ENCODE measurements around the gene CSNK2A2. TPM values are rescaled to one million over a fixed set of nuclear protein-coding genes. Genes with fewer than 3 reads are reported as not detected.

Gene CSNK2A2
- total RNA-seq, 1 experiment from 2014 or later, result 25.7 TPM

DNA sequence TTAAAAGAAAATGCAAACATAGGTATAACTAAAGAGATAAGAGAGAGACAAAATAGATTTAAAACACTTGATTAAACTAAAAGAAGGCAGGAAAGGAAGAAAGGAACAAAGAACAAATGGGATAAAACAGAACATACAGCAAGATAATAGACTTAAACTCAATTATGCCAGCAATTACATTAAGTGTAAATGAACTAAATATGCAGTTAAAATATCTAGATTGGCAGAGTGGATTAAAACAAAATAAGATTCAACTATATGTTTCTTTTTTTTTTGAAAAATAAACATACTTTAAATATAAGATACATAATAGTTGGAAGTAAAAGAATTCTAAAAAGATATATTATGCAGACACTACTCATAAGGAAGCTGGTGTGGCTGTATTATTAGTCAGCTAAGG lies 59.1 kb downstream of the CSNK2A2 start:
- H3K4me3 ChIP-seq (ENCODE audit: insufficient read depth, low read depth, low read length), result no peak overlapping the region
- DNase-seq, result no peak
- H3K36me3 ChIP-seq (replicated peaks; ENCODE audit: control insufficient read depth, insufficient read depth, low read length), result no peaks in the 10 kb centered on the region
- no peaks in the 10 kb centered on the region for H3K27me3 ChIP-seq (ENCODE audit: control insufficient read depth, insufficient read depth, low read length)

GRCh38 chr16:58137581-58137980 lies 60.3 kb downstream of the CSNK2A2 start:
- no peak for DNase-seq
- Histone ChIP-seq H3K27me3 (ENCODE audit: control insufficient read depth, insufficient read depth, low read length) (no peaks in the 10 kb centered on the region), H3K4me3 (ENCODE audit: insufficient read depth, low read depth, low read length) (no peak overlapping the region)

GRCh38 chr16:58129097-58129936 lies 68.6 kb downstream of the CSNK2A2 start, which contains the start of gene CFAP20:
CFAP20 (minus strand) TSS chr16:58129381; CDS start chr16:58129115, 266 bp downstream.
- DNase-seq, result peak; percentile 96
- H3K4me3 ChIP-seq (ENCODE audit: insufficient read depth, low read depth, low read length), result peak within 1 kb of the TSS; percentile 95
- no peaks in the 10 kb centered on the region for H3K36me3 ChIP-seq (replicated peaks; ENCODE audit: control insufficient read depth, insufficient read depth, low read length)
- no peaks in the 10 kb centered on the region for H3K27me3 ChIP-seq (ENCODE audit: control insufficient read depth, insufficient read depth, low read length)

More at GRCh38 chr16:58137581-58137980, 60.3 kb downstream of the CSNK2A2 start:
- no peaks in the 10 kb centered on the region for H3K36me3 ChIP-seq (replicated peaks; ENCODE audit: control insufficient read depth, insufficient read depth, low read length)

DNA sequence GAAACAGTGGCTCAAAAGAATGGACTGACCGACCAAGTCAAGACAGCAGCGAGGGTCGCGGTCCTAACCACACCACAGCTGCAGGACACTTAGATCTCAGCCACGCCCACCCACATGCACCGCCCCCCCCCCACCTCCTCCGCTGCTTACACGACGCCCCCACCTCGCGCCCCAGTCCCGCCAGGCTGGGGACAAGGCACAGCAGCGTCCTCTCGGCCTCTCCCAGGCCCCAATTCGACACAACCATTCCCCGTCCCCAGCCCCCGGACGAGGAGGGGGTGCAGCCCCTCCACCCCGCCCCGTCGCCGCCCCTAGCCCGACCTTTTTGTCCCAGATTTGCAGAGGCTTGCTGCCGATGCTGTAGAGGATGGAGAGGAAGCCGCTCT lies 69.2 kb downstream of the CSNK2A2 start:
- Histone ChIP-seq H3K36me3 (replicated peaks; ENCODE audit: control insufficient read depth, insufficient read depth, low read length) (no peaks in the 10 kb centered on the region), H3K27me3 (ENCODE audit: control insufficient read depth, insufficient read depth, low read length) (no peaks in the 10 kb centered on the region), H3K4me3 (ENCODE audit: insufficient read depth, low read depth, low read length) (peak overlapping the region; percentile 95)
- peak; percentile 79 for DNase-seq

GRCh38 chr16:58128181-58128631 lies 69.7 kb downstream of the CSNK2A2 start:
- no peak for DNase-seq
- Histone ChIP-seq H3K36me3 (replicated peaks; ENCODE audit: control insufficient read depth, insufficient read depth, low read length) (no peaks in the 10 kb centered on the region), H3K4me3 (ENCODE audit: insufficient read depth, low read depth, low read length) (peak overlapping the region; percentile 95), H3K27me3 (ENCODE audit: control insufficient read depth, insufficient read depth, low read length) (no peaks in the 10 kb centered on the region)

DNA sequence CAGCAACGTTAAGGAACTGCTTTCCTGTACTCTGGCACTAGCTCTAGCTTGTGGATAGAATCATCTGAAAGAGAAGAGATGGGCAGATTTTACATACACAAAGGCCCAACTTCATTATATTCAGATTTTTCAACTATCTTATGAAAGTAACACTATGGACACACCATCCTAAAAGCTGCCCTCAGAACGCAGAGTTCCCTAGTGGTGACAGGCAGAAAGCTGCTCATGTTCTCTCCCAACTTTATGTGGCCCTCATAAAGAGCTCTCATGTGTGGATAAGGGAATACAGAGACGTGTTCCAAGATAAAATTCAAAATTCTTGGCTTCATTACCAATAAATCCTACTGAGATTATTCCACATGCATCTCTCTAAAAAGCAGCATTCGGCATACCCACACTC lies 70.3 kb downstream of the CSNK2A2 start:
- no peak overlapping the region; the same call in 1 of the 2 replicates for H3K4me3 ChIP-seq (ENCODE audit: insufficient read depth, low read depth, low read length)
- no peak for DNase-seq
- H3K27me3 ChIP-seq (ENCODE audit: control insufficient read depth, insufficient read depth, low read length), result no peaks in the 10 kb centered on the region
- no peaks in the 10 kb centered on the region for H3K36me3 ChIP-seq (replicated peaks; ENCODE audit: control insufficient read depth, insufficient read depth, low read length)

- Histone ChIP-seq H3K36me3 (replicated peaks; ENCODE audit: control insufficient read depth, insufficient read depth, low read length) (no peaks in the 10 kb centered on the region), H3K4me3 (ENCODE audit: insufficient read depth, low read depth, low read length) (no peak overlapping the region), H3K27me3 (ENCODE audit: control insufficient read depth, insufficient read depth, low read length) (no peaks in the 10 kb centered on the region)
- DNase-seq, result no peak
These were observed 70.8 kb downstream of the CSNK2A2 start for GRCh38 chr16:58127033-58127556.

GRCh38 chr16:58126451-58126961 lies 71.4 kb downstream of the CSNK2A2 start:
- DNase-seq, result no peak
- H3K27me3 ChIP-seq (ENCODE audit: control insufficient read depth, insufficient read depth, low read length), result no peaks in the 10 kb centered on the region
- H3K4me3 ChIP-seq (ENCODE audit: insufficient read depth, low read depth, low read length), result no peak overlapping the region
- H3K36me3 ChIP-seq (replicated peaks; ENCODE audit: control insufficient read depth, insufficient read depth, low read length), result no peaks in the 10 kb centered on the region

DNA sequence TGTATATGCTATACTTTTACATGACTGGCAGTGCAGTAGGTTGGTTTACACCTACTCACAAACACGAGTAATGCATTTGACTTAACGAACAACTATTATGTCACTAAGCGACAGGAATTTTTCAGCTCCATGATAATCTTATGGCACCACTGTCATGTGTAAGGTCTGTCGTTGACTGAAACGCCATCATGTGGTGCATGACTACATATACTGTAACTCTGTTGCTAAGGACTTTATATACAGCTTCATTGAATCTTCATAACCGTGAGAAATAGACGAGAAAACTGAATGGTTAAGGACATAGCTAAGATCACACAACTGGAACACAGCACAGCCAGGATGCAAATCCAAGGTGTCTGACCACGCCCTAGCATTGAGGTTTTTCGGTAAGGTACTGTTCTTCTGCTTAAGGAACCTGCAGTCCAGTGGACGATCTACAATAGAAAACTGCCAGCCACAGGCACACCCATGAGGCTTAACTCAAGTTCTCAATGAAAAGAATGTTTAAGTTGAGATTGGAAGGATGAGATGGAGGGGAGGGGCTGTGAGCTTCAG lies 72.0 kb downstream of the CSNK2A2 start:
- no peak overlapping the region for H3K4me3 ChIP-seq (ENCODE audit: insufficient read depth, low read depth, low read length)

GRCh38 chr16:58125041-58125440 lies 72.9 kb downstream of the CSNK2A2 start:
- H3K27me3 ChIP-seq (ENCODE audit: control insufficient read depth, insufficient read depth, low read length), result no peaks in the 10 kb centered on the region
- no peaks in the 10 kb centered on the region for H3K36me3 ChIP-seq (replicated peaks; ENCODE audit: control insufficient read depth, insufficient read depth, low read length)

More for the DNA sequence above, 72.0 kb downstream of the CSNK2A2 start:
- no peaks in the 10 kb centered on the region for H3K27me3 ChIP-seq (ENCODE audit: control insufficient read depth, insufficient read depth, low read length)
- no peaks in the 10 kb centered on the region for H3K36me3 ChIP-seq (replicated peaks; ENCODE audit: control insufficient read depth, insufficient read depth, low read length)
- DNase-seq, result no peak

DNA sequence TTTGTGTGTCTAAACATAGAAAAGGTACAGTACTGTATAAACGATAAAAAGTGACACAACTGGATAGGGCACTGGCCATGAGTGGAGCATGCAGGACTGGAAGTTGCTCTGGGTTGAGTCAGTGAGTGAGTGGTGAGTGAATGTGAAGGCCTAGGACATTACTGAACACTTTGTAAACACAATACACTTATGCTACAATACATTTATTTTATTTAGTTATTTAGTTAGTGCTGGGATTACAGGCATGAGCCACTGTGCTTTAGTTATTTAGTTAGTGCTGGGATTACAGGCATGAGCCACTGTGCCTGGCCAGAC lies 73.3 kb downstream of the CSNK2A2 start:
- Histone ChIP-seq H3K4me3 (ENCODE audit: insufficient read depth, low read depth, low read length) (no peak overlapping the region), H3K27me3 (ENCODE audit: control insufficient read depth, insufficient read depth, low read length) (no peaks in the 10 kb centered on the region), H3K36me3 (replicated peaks; ENCODE audit: control insufficient read depth, insufficient read depth, low read length) (no peaks in the 10 kb centered on the region)
- no peak for DNase-seq

More at GRCh38 chr16:58125041-58125440, 72.9 kb downstream of the CSNK2A2 start:
- H3K4me3 ChIP-seq (ENCODE audit: insufficient read depth, low read depth, low read length), result no peak overlapping the region
- DNase-seq, result no peak

DNA sequence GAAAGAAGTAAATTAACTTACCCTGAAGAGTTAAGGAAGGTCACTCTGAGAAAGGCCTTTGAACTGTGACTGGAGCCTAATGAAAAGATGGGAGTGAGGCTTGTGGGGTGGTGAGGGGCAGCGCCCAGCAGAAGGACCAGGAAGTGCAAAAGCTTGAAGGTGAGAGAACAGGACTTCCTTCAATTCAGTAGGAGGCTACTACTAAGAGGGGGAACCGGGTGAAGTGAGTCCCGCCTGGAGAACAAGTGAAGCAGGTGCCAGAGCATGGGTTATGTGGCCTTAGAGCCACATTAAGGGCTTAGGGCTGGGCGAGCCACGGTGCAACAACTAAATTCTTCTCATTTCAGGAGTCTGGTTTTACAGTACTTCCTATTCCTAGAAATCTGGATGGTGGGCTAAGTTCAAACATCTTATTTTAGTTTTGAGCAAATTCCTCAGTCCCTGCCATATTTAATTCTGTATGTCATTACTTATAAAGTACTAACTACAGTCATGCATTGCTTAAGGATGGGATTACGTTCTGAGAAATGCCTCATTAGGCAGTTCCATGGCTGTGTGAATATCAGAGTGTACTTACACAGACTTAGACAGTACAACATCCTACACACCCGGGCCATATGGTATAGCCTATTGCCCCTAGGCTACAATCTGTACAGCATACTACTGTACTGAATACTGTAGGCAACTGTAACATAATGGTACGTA lies 73.9 kb downstream of the CSNK2A2 start:
- Histone ChIP-seq H3K4me3 (ENCODE audit: insufficient read depth, low read depth, low read length) (no peak overlapping the region), H3K36me3 (replicated peaks; ENCODE audit: control insufficient read depth, insufficient read depth, low read length) (no peaks in the 10 kb centered on the region), H3K27me3 (ENCODE audit: control insufficient read depth, insufficient read depth, low read length) (no peaks in the 10 kb centered on the region)
- no peak for DNase-seq

DNA sequence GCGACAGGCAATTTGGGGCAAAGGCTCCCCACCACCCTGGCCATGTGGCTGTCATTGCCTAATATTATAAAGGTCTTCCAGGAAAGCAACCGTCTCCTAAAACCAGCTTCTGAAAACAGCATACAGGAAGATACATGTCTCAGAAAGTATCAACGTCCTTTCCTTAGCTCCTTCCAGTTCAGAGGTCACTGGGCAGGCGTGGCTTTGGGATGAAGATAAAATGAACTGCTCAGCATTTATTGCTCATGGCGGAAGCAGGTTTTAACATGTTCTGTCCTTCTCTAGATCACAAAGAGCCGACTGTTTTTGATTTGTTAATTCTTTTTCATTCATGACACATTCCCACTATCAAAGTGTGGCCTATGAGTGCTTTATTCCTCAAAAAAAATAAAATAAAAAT lies 76.8 kb downstream of the CSNK2A2 start:
- Histone ChIP-seq H3K4me3 (ENCODE audit: insufficient read depth, low read depth, low read length) (no peak overlapping the region), H3K36me3 (replicated peaks; ENCODE audit: control insufficient read depth, insufficient read depth, low read length) (peaks cover 3% of the 10 kb centered on the region), H3K27me3 (ENCODE audit: control insufficient read depth, insufficient read depth, low read length) (no peaks in the 10 kb centered on the region)
- DNase-seq, result no peak

- no peak for DNase-seq
- no peak overlapping the region for H3K4me3 ChIP-seq (ENCODE audit: insufficient read depth, low read depth, low read length)
- peaks cover 9% of the 10 kb centered on the region for H3K36me3 ChIP-seq (replicated peaks; ENCODE audit: control insufficient read depth, insufficient read depth, low read length)
- H3K27me3 ChIP-seq (ENCODE audit: control insufficient read depth, insufficient read depth, low read length), result no peaks in the 10 kb centered on the region
These were observed 77.7 kb downstream of the CSNK2A2 start for GRCh38 chr16:58120234-58120633.

Measured in H7 (cell line).